Astrocyte (in vitro differentiated cells and primary cell): ENCODE data around the gene HPSE2. TPM values are rescaled to one million over a fixed set of nuclear protein-coding genes. Genes with fewer than 3 reads are reported as not detected.

Experiments used
- DNase-seq: peaks from one replicate; pipeline ENCODE4 v3.0.0-alpha.2; 2010; ENCODE audit warnings: low read depth
- FAIRE-seq: peaks from 2 replicates; lab custom pipeline; 2011; peaks lifted over from hg19 to GRCh38; lab: Jason Lieb, UNC
- H2AFZ ChIP-seq: 2 replicates; pipeline ENCODE4 v1.6.0; 2012; ENCODE audit warnings: low read depth, low read length, inconsistent platforms
- H3K27ac ChIP-seq: 2 replicates; pipeline ENCODE4 v1.5.1; 2011; ENCODE audit warnings: low read depth, low read length, inconsistent platforms
- H3K27me3 ChIP-seq: 2 replicates; pipeline ENCODE4 v1.6.0; 2011; ENCODE audit warnings: low read length, inconsistent platforms; ENCODE audit not compliant: insufficient read depth
- H3K36me3 ChIP-seq: 2 replicates; pipeline ENCODE4 v1.5.1; 2011; ENCODE audit warnings: low read length, inconsistent platforms; ENCODE audit not compliant: insufficient read depth
- H3K4me1 ChIP-seq: 2 replicates; pipeline ENCODE4 v1.5.1; 2011; ENCODE audit warnings: low read length, inconsistent platforms; ENCODE audit not compliant: insufficient read depth
- H3K4me2 ChIP-seq: 2 replicates; pipeline ENCODE4 v1.6.0; 2012; ENCODE audit warnings: low read length, inconsistent platforms
- H3K4me3 ChIP-seq: 2 replicates; pipeline ENCODE4 v1.5.1; 2011; ENCODE audit warnings: low read depth, mild to moderate bottlenecking, low read length, inconsistent platforms; ENCODE audit not compliant: insufficient read depth
- H3K79me2 ChIP-seq: 2 replicates; pipeline ENCODE4 v1.6.0; 2012; ENCODE audit warnings: mild to moderate bottlenecking, low read length, inconsistent platforms; ENCODE audit not compliant: insufficient read depth
- H3K9ac ChIP-seq: 2 replicates; pipeline ENCODE4 v1.6.0; 2012; ENCODE audit warnings: mild to moderate bottlenecking, low read length, inconsistent platforms
- H3K9me3 ChIP-seq: 2 replicates; pipeline ENCODE4 v1.5.1; 2012; ENCODE audit warnings: low read depth, mild to moderate bottlenecking, low read length, inconsistent platforms; ENCODE audit not compliant: insufficient read depth
- H4K20me1 ChIP-seq: 2 replicates; pipeline ENCODE4 v1.6.0; 2012; ENCODE audit warnings: low read length, inconsistent platforms; ENCODE audit not compliant: insufficient read depth
- H3K27ac Mint-ChIP-seq: one replicate; pipeline ENCODE4 v1.8.0; 2021; ENCODE audit warnings: mild to moderate bottlenecking, mixed read lengths; ENCODE audit not compliant: unreplicated experiment
- H3K27me3 Mint-ChIP-seq: one replicate; pipeline ENCODE4 v1.8.0; 2021; ENCODE audit warnings: low read depth, mixed read lengths; ENCODE audit not compliant: unreplicated experiment
- H3K36me3 Mint-ChIP-seq: one replicate; pipeline ENCODE4 v1.8.0; 2021; ENCODE audit warnings: low read depth, mixed read lengths; ENCODE audit not compliant: unreplicated experiment
- H3K4me1 Mint-ChIP-seq: one replicate; pipeline ENCODE4 v1.8.0; 2021; ENCODE audit warnings: low read depth, mixed read lengths; ENCODE audit not compliant: unreplicated experiment
- H3K4me3 Mint-ChIP-seq: one replicate; pipeline ENCODE4 v1.8.0; 2021; ENCODE audit warnings: mild to moderate bottlenecking, moderate library complexity, mixed read lengths; ENCODE audit not compliant: unreplicated experiment
- H3K9me3 Mint-ChIP-seq: one replicate; pipeline ENCODE4 v1.8.0; 2021; ENCODE audit warnings: mild to moderate bottlenecking, mixed read lengths; ENCODE audit not compliant: unreplicated experiment
- CTCF ChIP-seq: IDR thresholded peaks from 2 replicates; pipeline ENCODE4 v1.5.1; 2011; ENCODE audit warnings: low read depth, mild to moderate bottlenecking, inconsistent platforms, low read length, moderate library complexity; ENCODE audit not compliant: insufficient read depth
- EZH2 ChIP-seq: IDR thresholded peaks from 2 replicates; pipeline ENCODE4 v1.6.1; 2012; ENCODE audit warnings: mild to moderate bottlenecking, low read length, inconsistent platforms; ENCODE audit not compliant: insufficient read depth
- total RNA-seq: library from RNA; stranded (reverse); gene quantifications from 2 replicates; pipeline ENCODE4 v1.2.1, GENCODE V29; 2021

Gene HPSE2
- total RNA-seq, 1 donor from 2014 or later: 0.14 TPM

- Mint-ChIP-seq H3K9me3 (no peaks in the 10 kb centered on the region), H3K27me3 (no peaks in the 10 kb centered on the region), H3K36me3 (no peaks in the 10 kb centered on the region), H3K4me1 (no peaks in the 10 kb centered on the region), H3K4me3 (no peak overlapping the region), H3K27ac (no peak overlapping the region)
- Histone ChIP-seq H3K4me1 (no peaks in the 10 kb centered on the region), H2AFZ (no peak overlapping the region), H3K4me3 (no peak overlapping the region), H3K27me3 (no peaks in the 10 kb centered on the region), H3K79me2 (no peaks in the 10 kb centered on the region), H3K27ac (no peak overlapping the region), H3K4me2 (no peak overlapping the region), H3K36me3 (no peaks in the 10 kb centered on the region), H3K9me3 (no peaks in the 10 kb centered on the region), H3K9ac (no peak overlapping the region), H4K20me1 (no peaks in the 10 kb centered on the region)
- no peak for TF ChIP-seq EZH2
- no peak for TF ChIP-seq CTCF
- FAIRE-seq: no peak
- no peak for DNase-seq
Observed at GRCh38 chr10:98901441-98902110, 334.1 kb downstream of the HPSE2 start.

GRCh38 chr10:98899018-98899417, 336.6 kb downstream of the HPSE2 start:
- no peak for FAIRE-seq
- H3K9me3 Mint-ChIP-seq: no peaks in the 10 kb centered on the region

More at GRCh38 chr10:98899018-98899417, 336.6 kb downstream of the HPSE2 start:
- Histone ChIP-seq H3K4me1 (no peaks in the 10 kb centered on the region), H3K36me3 (no peaks in the 10 kb centered on the region), H3K79me2 (no peaks in the 10 kb centered on the region), H3K4me2 (no peak overlapping the region), H3K9me3 (no peaks in the 10 kb centered on the region), H3K27me3 (no peaks in the 10 kb centered on the region), H3K27ac (no peak overlapping the region), H4K20me1 (no peaks in the 10 kb centered on the region), H3K4me3 (no peak overlapping the region), H2AFZ (no peak overlapping the region), H3K9ac (no peak overlapping the region)
- H3K36me3 Mint-ChIP-seq: no peaks in the 10 kb centered on the region
- no peak overlapping the region for H3K27ac Mint-ChIP-seq
- no peaks in the 10 kb centered on the region for H3K4me1 Mint-ChIP-seq
- no peak overlapping the region for H3K4me3 Mint-ChIP-seq
- TF ChIP-seq EZH2: no peak
- TF ChIP-seq CTCF: no peak
- no peaks in the 10 kb centered on the region for H3K27me3 Mint-ChIP-seq
- no peak for DNase-seq
